Keratinocyte (primary cell): ENCODE measurements around the gene SUFU. TPM values are rescaled to one million over a fixed set of nuclear protein-coding genes. Genes with fewer than 3 reads are reported as not detected.

Source experiments
- DNase-seq: peaks from one replicate; pipeline ENCODE4 v3.0.0-alpha.2; 2011; ENCODE audit warnings: low read depth, missing footprints, low spot score
- FAIRE-seq: peaks from 2 replicates; lab custom pipeline; 2011; peaks lifted over from hg19 to GRCh38; lab: Jason Lieb, UNC
- H2AFZ ChIP-seq: 2 replicates; pipeline ENCODE4 v1.6.0; 2012; ENCODE audit warnings: low read length, control low read depth, inconsistent platforms; ENCODE audit not compliant: control insufficient read depth
- H3K27ac ChIP-seq: 2 replicates; pipeline ENCODE4 v1.5.1; 2011; ENCODE audit warnings: low read length; ENCODE audit not compliant: control insufficient read depth, insufficient read depth
- H3K27me3 ChIP-seq: 3 replicates; pipeline ENCODE4 v1.6.0; 2011; ENCODE audit warnings: low read length; ENCODE audit not compliant: control insufficient read depth, insufficient read depth; ENCODE audit errors: extremely low read depth
- H3K36me3 ChIP-seq, 2 experiments: 2 replicates in 1 of 2; 3 replicates in 1 of 2; pipeline ENCODE4 v1.5.1; 2011; ENCODE audit warnings: low read length in 2 of 2, mild to moderate bottlenecking in 1 of 2; ENCODE audit not compliant: control insufficient read depth in 2 of 2, insufficient read depth in 2 of 2; ENCODE audit errors: extremely low read depth in 1 of 2
- H3K4me1 ChIP-seq: 3 replicates; pipeline ENCODE4 v1.5.1; 2011; ENCODE audit warnings: low read length; ENCODE audit not compliant: control insufficient read depth, insufficient read depth; ENCODE audit errors: extremely low read depth
- H3K4me2 ChIP-seq: 3 replicates; pipeline ENCODE4 v1.6.0; 2011; ENCODE audit warnings: low read depth, low read length; ENCODE audit not compliant: control insufficient read depth, insufficient read depth; ENCODE audit errors: extremely low read depth
- H3K4me3 ChIP-seq, 3 experiments: fragments of 200-600 bp in 1 of 3; sonication (generic) in 1 of 3; 2 replicates in 2 of 3; 3 replicates in 1 of 3; pipeline ENCODE4 v1.5.1; 2011 to 2016; ENCODE audit warnings: low read length in 3 of 3, mild to moderate bottlenecking in 3 of 3, control low read depth in 2 of 3, inconsistent platforms in 1 of 3, low read depth in 1 of 3, mixed read lengths in 1 of 3, mixed run types in 1 of 3, moderate library complexity in 1 of 3; ENCODE audit not compliant: control insufficient read depth in 2 of 3, insufficient read depth in 2 of 3; ENCODE audit errors: extremely low read depth in 1 of 3
- H3K79me2 ChIP-seq: 2 replicates; pipeline ENCODE4 v1.6.0; 2012; ENCODE audit warnings: low read length; ENCODE audit not compliant: control insufficient read depth, insufficient read depth
- H3K9ac ChIP-seq: 3 replicates; pipeline ENCODE4 v1.6.0; 2011; ENCODE audit warnings: low read length; ENCODE audit not compliant: control insufficient read depth, insufficient read depth; ENCODE audit errors: extremely low read depth
- H3K9me1 ChIP-seq: 3 replicates; pipeline ENCODE4 v1.6.0; 2011; ENCODE audit warnings: low read length; ENCODE audit not compliant: control insufficient read depth, insufficient read depth; ENCODE audit errors: extremely low read depth
- H3K9me3 ChIP-seq: 2 replicates; pipeline ENCODE4 v1.5.1; 2012; ENCODE audit warnings: low read depth, low read length; ENCODE audit not compliant: control insufficient read depth
- H4K20me1 ChIP-seq: 3 replicates; pipeline ENCODE4 v1.6.0; 2011; ENCODE audit warnings: low read length; ENCODE audit not compliant: control insufficient read depth, insufficient read depth; ENCODE audit errors: extremely low read depth
- EZH2 ChIP-seq: IDR thresholded peaks from one replicate; pipeline ENCODE4 v1.6.1; 2012; ENCODE audit warnings: inconsistent platforms, mild to moderate bottlenecking, low read length, moderate library complexity
- dilution Hi-C: fragments of 300-500 bp; cut with MboI; formaldehyde crosslinking; loops from one replicate; pipeline ENCODE4 v1.7.0; 2020; ENCODE audit warnings: low sequenced_read_pairs; ENCODE audit not compliant: extremely low pct_ligation_motif_present
- polyA plus RNA-seq, 5 experiments: library from polyadenylated mRNA; depleted of rRNA in 3 of 5; stranded (reverse) in 3 of 5; stranded (forward) in 1 of 5; unstranded in 1 of 5; fragments of >200 nt; gene quantifications; 1 replicate in 1 of 5; 2 replicates in 3 of 5; 3 replicates in 1 of 5; pipeline versions ENCODE4 v1.2.1 to v1.2.3, GENCODE V29; 2011 to 2012; ENCODE audit warnings: missing spikeins in 2 of 5, low read depth in 1 of 5, low replicate concordance in 1 of 5
- TF ChIP-seq, protein P1 (sequence below), 3 experiments: IDR thresholded peaks in 1 of 3; conservative IDR thresholded peaks in 1 of 3; optimal IDR thresholded peaks in 1 of 3; 2 replicates in 2 of 3; 3 replicates in 1 of 3; pipeline versions ENCODE3 to v1.5.1; 2011; ENCODE audit warnings: low read length in 3 of 3, mild to moderate bottlenecking in 3 of 3, moderate library complexity in 2 of 3, control low read depth in 1 of 3, inconsistent platforms in 1 of 3; ENCODE audit not compliant: insufficient read depth in 2 of 3; ENCODE audit errors: extremely low read depth in 1 of 3

The SUFU gene
- polyA plus RNA-seq, 1 donor (not counting 4 experiments of a cell fraction or from before 2014, with no cell fraction given): 3.7 TPM

DNA sequence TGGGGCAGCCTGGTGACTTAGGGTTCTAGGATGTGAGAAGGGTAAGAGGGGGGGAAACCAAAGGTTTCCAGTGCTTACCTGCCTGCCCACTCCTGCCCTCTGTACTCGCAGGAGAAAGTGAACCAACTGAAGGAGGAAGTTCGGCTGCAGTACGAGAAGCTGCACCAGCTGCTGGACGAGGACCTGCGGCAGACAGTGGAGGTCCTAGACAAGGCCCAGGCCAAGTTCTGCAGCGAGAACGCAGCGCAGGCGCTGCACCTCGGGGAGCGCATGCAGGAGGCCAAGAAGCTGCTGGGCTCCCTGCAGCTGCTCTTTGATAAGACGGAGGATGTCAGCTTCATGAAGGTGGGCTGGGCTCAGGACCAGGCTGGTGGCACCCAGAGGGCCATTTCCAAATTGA lies 151.2 kb downstream of the SUFU start:
- Histone ChIP-seq H3K4me2 (no peak overlapping the region), H3K36me3 (peaks cover 34 to 35% of the 10 kb centered on the region in 2 experiments), H3K4me1 (peaks cover 15% of the 10 kb centered on the region), H3K9me1 (no peaks in the 10 kb centered on the region), H3K79me2 (peaks cover 36% of the 10 kb centered on the region), H4K20me1 (peaks cover 6% of the 10 kb centered on the region), H3K27ac (no peak overlapping the region), H3K9ac (no peak overlapping the region), H3K4me3 (no peak overlapping the region), H3K9me3 (no peaks in the 10 kb centered on the region), H2AFZ (no peak overlapping the region), H3K27me3 (no peaks in the 10 kb centered on the region)
- no peak for FAIRE-seq
- TF ChIP-seq, protein P1, sequence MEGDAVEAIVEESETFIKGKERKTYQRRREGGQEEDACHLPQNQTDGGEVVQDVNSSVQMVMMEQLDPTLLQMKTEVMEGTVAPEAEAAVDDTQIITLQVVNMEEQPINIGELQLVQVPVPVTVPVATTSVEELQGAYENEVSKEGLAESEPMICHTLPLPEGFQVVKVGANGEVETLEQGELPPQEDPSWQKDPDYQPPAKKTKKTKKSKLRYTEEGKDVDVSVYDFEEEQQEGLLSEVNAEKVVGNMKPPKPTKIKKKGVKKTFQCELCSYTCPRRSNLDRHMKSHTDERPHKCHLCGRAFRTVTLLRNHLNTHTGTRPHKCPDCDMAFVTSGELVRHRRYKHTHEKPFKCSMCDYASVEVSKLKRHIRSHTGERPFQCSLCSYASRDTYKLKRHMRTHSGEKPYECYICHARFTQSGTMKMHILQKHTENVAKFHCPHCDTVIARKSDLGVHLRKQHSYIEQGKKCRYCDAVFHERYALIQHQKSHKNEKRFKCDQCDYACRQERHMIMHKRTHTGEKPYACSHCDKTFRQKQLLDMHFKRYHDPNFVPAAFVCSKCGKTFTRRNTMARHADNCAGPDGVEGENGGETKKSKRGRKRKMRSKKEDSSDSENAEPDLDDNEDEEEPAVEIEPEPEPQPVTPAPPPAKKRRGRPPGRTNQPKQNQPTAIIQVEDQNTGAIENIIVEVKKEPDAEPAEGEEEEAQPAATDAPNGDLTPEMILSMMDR (optimal IDR thresholded peaks at IDR 0.05 in 1 of 3, IDR thresholded peaks at IDR 0.05 in 1 of 3, conservative IDR thresholded peaks at IDR 0.05 in 1 of 3; ENCODE audit: extremely low read depth in 1 of 3, insufficient read depth in 2 of 3, low read length in 3 of 3): no peak
- no peak for TF ChIP-seq EZH2
- no peak for DNase-seq
- dilution Hi-C loops: no loop called here

DNA sequence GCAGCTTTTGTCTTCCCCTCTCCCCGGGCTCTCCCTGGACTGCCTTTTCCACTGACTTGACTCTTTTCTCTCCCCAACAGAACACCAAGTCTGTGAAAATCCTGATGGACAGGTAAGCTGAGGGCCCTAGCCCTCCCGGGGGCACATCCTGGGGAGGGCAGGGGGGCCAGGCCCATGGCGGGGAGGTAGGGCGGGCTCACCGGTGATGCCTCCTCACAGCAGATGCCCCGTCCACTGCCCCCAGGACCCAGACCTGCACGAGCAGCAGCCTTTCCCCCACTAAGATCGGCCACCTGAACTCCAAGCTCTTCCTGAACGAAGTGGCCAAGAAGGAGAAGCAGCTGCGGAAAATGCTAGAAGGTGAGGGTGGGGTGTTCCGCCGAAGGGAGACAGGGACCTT lies 152.3 kb downstream of the SUFU start:
- Histone ChIP-seq H3K36me3 (peaks cover 30 to 35% of the 10 kb centered on the region in 2 experiments), H3K4me2 (no peak overlapping the region), H3K27me3 (no peaks in the 10 kb centered on the region), H3K9ac (no peak overlapping the region), H3K4me3 (no peak overlapping the region), H3K4me1 (peaks cover 15% of the 10 kb centered on the region), H3K27ac (no peak overlapping the region), H3K9me3 (no peaks in the 10 kb centered on the region), H3K9me1 (no peaks in the 10 kb centered on the region), H3K79me2 (peaks cover 26% of the 10 kb centered on the region), H2AFZ (no peak overlapping the region), H4K20me1 (peaks cover 6% of the 10 kb centered on the region)
- FAIRE-seq (no peak), DNase-seq (no peak)
- TF ChIP-seq EZH2: no peak
- TF ChIP-seq, protein P1 (optimal IDR thresholded peaks at IDR 0.05 in 1 of 3, IDR thresholded peaks at IDR 0.05 in 1 of 3, conservative IDR thresholded peaks at IDR 0.05 in 1 of 3; ENCODE audit: extremely low read depth in 1 of 3, insufficient read depth in 2 of 3, low read length in 3 of 3): no peak
- dilution Hi-C loops: no loop called here
